Esophagus squamous epithelium (tissue), 5 donors: ENCODE measurements around the gene GLRX3. TPM values are rescaled to one million over a fixed set of nuclear protein-coding genes. Genes with fewer than 3 reads are reported as not detected.

ENCODE experiments used
- DNase-seq: peaks from one replicate; lab custom pipeline; 2025; lab: John Stamatoyannopoulos, UW
- H3K27ac ChIP-seq, 4 donors: fragments of 200-600 bp; sonication (generic); one replicate each; pipeline ENCODE4 v1.5.1; 2016 to 2019; ENCODE audit warnings: mild to moderate bottlenecking in 1 of 4
- H3K27me3 ChIP-seq, 4 donors: fragments of 200-600 bp; sonication (generic); 1 replicate in 3 of 4; 2 replicates in 1 of 4; pipeline versions ENCODE4 v1.5.1 to v1.6.0; 2017 to 2021; ENCODE audit warnings: antibody characterized with exemption in 1 of 4
- H3K36me3 ChIP-seq, 3 donors: fragments of 200-600 bp; sonication (generic); one replicate each; pipeline ENCODE4 v1.5.1; 2016 to 2019
- H3K4me1 ChIP-seq, 3 donors: fragments of 200-600 bp; sonication (generic); one replicate each; pipeline ENCODE4 v1.5.1; 2017 to 2019
- H3K4me3 ChIP-seq, 4 donors: fragments of 200-600 bp; sonication (generic); 1 replicate in 3 of 4; 2 replicates in 1 of 4; pipeline ENCODE4 v1.5.1; 2016 to 2019; ENCODE audit warnings: mild to moderate bottlenecking in 2 of 4, moderate library complexity in 1 of 4
- H3K9me3 ChIP-seq, 3 donors: fragments of 200-600 bp; sonication (generic); one replicate each; pipeline ENCODE4 v1.5.1; 2016 to 2019
- POLR2A ChIP-seq, 4 donors: fragments of 450-650 bp; IDR thresholded peaks; one replicate each; pipeline ENCODE4 v1.6.1; 2017; ENCODE audit warnings: antibody characterized with exemption in 4 of 4, mild to moderate bottlenecking in 4 of 4, moderate library complexity in 3 of 4
- WGBS, 2 donors: methylation state at CpG; one replicate each; pipeline ENCODE4 v1.1.5; 2018; 5-methylcytosine and 5-hydroxymethylcytosine counted together
- intact Hi-C: fragments of 100-400 bp; cut with DNase I; formaldehyde crosslinking; loops from one replicate; pipeline ENCODE4 v1.15.0; 2022
- total RNA-seq, 4 donors: library from RNA; depleted of rRNA; stranded (reverse); fragments of >200 nt; gene quantifications; one replicate each; pipeline ENCODE4 v1.1.0, GENCODE V29; 2016
- TF ChIP-seq, protein P1 (sequence below), 6 experiments: fragments of 450-650 bp in 4 of 6; fragments of 200-600 bp in 2 of 6; sonication (generic) in 2 of 6; IDR thresholded peaks; one replicate each; pipeline ENCODE4 v1.5.1; 2016 to 2019; ENCODE audit warnings: antibody characterized with exemption in 6 of 6, mild to moderate bottlenecking in 4 of 6, moderate library complexity in 4 of 6
- donor health status: DM: yes; HTN: yes; CAD: no.

GLRX3 gene
- total RNA-seq, 4 donors from 2014 or later: 48.5 to 115 (median 81.8) TPM

DNA sequence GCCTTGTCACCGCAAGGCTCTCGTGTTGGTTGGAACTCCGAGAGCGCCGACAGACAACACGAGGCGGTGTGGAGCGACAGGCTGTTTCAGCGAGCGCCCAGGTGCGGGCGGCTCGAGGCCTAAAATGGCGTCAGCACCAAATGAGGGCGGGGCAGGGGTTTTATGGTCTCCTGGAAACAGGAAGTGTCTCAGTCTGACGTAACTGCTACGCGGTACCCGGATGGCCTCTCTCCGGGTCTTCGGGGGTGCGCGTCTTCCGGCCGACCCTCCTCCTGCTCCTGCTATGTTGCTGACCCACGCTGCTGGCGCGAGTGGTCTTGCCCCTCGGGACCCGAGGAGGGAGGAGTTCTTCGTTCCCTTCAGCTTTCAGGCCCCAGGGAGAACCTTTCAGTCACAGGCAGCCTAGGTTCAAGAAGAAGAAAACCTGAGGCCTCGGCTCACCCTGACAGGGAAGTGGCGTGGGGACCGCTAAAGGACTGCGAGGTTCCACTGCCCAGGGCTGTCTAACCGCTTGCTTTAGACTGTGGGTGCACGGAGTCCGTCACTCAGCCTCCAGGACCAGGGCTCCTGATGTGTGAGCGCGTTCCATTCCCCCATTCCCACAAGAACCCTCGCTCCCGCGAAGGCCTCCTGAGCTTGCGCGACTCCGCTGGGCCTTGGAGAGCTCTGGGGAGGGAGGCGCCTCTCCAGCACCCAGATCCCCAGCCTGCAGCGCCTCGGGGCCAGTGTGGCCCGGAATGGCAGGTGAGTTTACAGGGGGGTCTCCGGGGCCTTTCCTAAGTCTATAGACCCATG lies 77.3 kb downstream of the GLRX3 start:
- H3K9me3 ChIP-seq: no peaks in the 10 kb centered on the region
- no peak for DNase-seq
- no peaks in the 10 kb centered on the region for H3K4me1 ChIP-seq
- 91 to 95% methylated on average over 23 to 25 of the region's 51 CpGs for WGBS, 2 donors
- intact Hi-C loops: no loop called here
- TF ChIP-seq POLR2A (IDR thresholded peaks at IDR 0.05): no peak
- TF ChIP-seq, protein P1, sequence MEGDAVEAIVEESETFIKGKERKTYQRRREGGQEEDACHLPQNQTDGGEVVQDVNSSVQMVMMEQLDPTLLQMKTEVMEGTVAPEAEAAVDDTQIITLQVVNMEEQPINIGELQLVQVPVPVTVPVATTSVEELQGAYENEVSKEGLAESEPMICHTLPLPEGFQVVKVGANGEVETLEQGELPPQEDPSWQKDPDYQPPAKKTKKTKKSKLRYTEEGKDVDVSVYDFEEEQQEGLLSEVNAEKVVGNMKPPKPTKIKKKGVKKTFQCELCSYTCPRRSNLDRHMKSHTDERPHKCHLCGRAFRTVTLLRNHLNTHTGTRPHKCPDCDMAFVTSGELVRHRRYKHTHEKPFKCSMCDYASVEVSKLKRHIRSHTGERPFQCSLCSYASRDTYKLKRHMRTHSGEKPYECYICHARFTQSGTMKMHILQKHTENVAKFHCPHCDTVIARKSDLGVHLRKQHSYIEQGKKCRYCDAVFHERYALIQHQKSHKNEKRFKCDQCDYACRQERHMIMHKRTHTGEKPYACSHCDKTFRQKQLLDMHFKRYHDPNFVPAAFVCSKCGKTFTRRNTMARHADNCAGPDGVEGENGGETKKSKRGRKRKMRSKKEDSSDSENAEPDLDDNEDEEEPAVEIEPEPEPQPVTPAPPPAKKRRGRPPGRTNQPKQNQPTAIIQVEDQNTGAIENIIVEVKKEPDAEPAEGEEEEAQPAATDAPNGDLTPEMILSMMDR (IDR thresholded peaks at IDR 0.05): no peak
- no peak overlapping the region for H3K4me3 ChIP-seq
- no peaks in the 10 kb centered on the region for H3K36me3 ChIP-seq
- H3K27me3 ChIP-seq: no peaks in the 10 kb centered on the region
- H3K27ac ChIP-seq: no peak overlapping the region

DNA sequence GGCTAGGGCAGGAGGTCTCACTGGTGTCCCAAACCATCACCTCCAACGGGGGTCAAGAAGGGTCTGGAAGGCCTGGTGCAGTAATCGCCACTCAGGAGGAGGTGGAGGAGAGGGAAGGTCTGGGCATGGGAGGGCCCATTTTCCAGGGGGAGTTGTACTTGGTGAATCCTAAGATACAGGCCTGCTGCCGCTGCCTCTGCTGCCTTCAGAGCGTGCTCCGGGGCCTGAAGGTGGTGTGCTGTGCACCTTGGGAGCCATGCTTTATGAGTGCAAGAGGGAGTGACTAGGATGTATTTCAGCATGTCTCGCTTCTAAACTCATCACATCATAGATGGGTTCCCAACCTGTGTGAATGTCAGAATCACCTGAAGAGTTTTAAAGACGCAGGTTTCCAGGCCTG lies 78.2 kb downstream of the GLRX3 start:
- no peaks in the 10 kb centered on the region for H3K9me3 ChIP-seq
- no peaks in the 10 kb centered on the region for H3K4me1 ChIP-seq
- no peaks in the 10 kb centered on the region for H3K27me3 ChIP-seq
- no peaks in the 10 kb centered on the region for H3K36me3 ChIP-seq
- 88 to 93% methylated on average over 5 of the region's 7 CpGs for WGBS, 2 donors
- no peak overlapping the region for H3K4me3 ChIP-seq
- no peak for DNase-seq
- no peak overlapping the region for H3K27ac ChIP-seq
- intact Hi-C loops: no loop called here
- no peak for TF ChIP-seq POLR2A (IDR thresholded peaks at IDR 0.05)

DNA sequence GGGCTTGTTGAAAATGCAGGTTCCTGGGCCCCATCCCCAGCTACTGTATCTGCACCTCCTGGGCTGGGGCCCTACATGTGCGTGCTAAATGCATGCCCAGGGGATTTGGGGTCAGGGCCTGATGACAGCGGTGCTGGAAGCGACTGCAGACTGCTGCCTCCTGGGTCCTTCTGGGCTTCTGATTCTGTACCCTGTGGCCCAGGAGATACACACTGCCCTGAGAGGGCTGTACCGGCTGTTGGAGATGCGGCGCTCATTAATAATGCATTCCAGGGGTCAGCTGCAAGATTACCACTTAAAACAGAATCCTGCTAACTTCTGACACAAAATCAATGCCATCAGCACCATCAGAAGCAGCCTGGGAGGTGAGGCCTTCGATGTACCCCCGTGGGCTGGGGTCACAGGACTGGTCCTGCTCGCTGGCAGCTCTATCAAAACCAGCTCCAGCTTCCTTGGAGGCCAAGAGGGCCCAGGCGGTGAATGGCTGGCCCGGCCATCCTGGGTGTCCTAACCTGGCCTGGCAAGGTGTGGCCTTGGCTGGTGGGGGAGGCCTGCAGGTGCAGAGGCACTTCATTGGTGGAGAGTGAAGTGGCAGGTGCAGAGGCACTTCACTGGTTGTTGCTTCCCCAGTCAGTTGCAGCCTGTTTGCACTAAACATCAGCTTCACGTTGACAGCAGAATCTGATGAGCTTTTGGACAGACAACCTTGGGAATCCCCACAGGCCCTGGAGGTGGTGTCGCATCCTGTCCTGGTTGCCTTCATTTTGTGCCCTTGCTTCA lies 79.2 kb downstream of the GLRX3 start:
- Histone ChIP-seq H3K4me1 (no peaks in the 10 kb centered on the region), H3K36me3 (no peaks in the 10 kb centered on the region), H3K9me3 (no peaks in the 10 kb centered on the region), H3K27me3 (no peaks in the 10 kb centered on the region), H3K4me3 (no peak overlapping the region), H3K27ac (no peak overlapping the region)
- 59 to 61% methylated on average over 5 to 8 of the region's 13 CpGs for WGBS, 2 donors
- no peak for TF ChIP-seq POLR2A (IDR thresholded peaks at IDR 0.05)
- TF ChIP-seq, protein P1 (IDR thresholded peaks at IDR 0.05): no peak
- intact Hi-C loops: no loop called here
- DNase-seq: no peak

DNA sequence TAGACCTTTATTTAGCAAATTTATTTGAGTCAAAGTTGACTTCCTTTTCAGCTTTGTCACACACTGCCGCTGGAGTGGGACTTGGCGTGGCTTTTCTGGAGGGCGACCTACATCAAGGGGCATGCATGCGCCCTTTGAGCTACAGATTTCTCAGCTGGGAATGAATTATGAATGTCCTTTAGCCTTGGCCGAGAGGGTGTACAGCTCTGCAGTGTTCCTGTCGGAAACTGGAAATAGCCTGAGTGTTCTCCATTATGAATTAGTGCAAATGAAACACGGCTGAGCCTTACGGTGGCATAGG lies 79.7 kb downstream of the GLRX3 start:
- intact Hi-C loops: no loop called here
- no peaks in the 10 kb centered on the region for H3K36me3 ChIP-seq
- WGBS, 2 donors: 81 to 83% methylated on average over 3 to 5 of the region's 8 CpGs
- DNase-seq: no peak
- H3K9me3 ChIP-seq: no peaks in the 10 kb centered on the region
- TF ChIP-seq POLR2A (IDR thresholded peaks at IDR 0.05): no peak
- TF ChIP-seq, protein P1 (IDR thresholded peaks at IDR 0.05): no peak
- no peaks in the 10 kb centered on the region for H3K4me1 ChIP-seq
- H3K27ac ChIP-seq: no peak overlapping the region
- no peaks in the 10 kb centered on the region for H3K27me3 ChIP-seq
- H3K4me3 ChIP-seq: no peak overlapping the region

DNA sequence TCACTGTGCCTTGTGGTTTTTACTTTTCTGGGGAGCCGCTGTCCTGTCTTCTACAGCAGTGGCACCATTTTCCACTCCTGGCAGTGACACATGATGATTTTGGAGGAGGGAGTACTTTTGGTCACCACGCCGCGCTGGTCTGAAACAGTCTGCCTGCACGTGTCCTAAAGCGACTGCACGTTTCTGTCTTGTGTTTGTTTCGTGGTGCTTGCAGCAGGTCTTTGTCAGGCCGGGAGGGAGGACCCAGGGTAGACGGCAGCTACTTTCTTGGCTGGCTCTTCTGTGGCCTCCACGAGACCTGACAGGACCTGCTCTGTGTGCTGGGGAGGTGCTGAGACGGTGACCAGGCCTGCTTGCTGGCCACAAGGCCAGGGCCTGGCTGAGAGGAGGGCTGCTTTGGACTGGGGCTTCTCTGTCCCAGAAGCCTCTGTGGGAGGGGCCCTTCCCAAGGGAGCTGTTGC lies 82.0 kb downstream of the GLRX3 start:
- no peak overlapping the region for H3K4me3 ChIP-seq
- H3K36me3 ChIP-seq: no peaks in the 10 kb centered on the region
- intact Hi-C loops: no loop called here
- WGBS, 2 donors: 60% methylated on average over 5 of the region's 12 CpGs; no CpG with 5 or more reads in 1 of the 2 donors
- no peaks in the 10 kb centered on the region for H3K9me3 ChIP-seq
- H3K4me1 ChIP-seq: no peaks in the 10 kb centered on the region
- H3K27ac ChIP-seq: no peak overlapping the region
- no peak for TF ChIP-seq POLR2A (IDR thresholded peaks at IDR 0.05)
- TF ChIP-seq, protein P1 (IDR thresholded peaks at IDR 0.05): no peak
- DNase-seq: no peak
- no peaks in the 10 kb centered on the region for H3K27me3 ChIP-seq
